ENCODE data around the gene GPR84. TPM values are rescaled to one million over a fixed set of nuclear protein-coding genes. Genes with fewer than 3 reads are reported as not detected.

The GPR84 gene
- total and polyA plus RNA-seq, 2 of the 8 experiments (the other 6 are each of a cell fraction or from before 2014, with no cell fraction given): 0.09 TPM; not detected in 1

- CTCF ChIA-PET (ENCODE audit: partially characterized antibody): interaction anchor here (0.6 to 12.3 kb wide), 53 partner anchors 8 to 1902 kb away, joined by 3 to 742 read pairs (median 5); partner anchors contain the start of genes ITGA5, NCKAP1L and ZNF385A
- peak in 1 of 2 experiments; percentile 98 for DNase-seq (ENCODE audit: low read depth in 1 of 2, low spot score in 2 of 2)
- H3K18ac ChIP-seq (ENCODE audit: extremely low read depth, low read length): no peak overlapping the region
- H3K36me3 ChIP-seq (ENCODE audit: control insufficient read depth in 2 of 4, insufficient read depth in 4 of 4, low read length in 3 of 4): peaks cover 10 to 27% (median 14%) of the 10 kb centered on the region in 4 experiments; a peak in 7 of 8 replicates
- H4K5ac ChIP-seq (ENCODE audit: insufficient read length, low read depth, low read length): no peak overlapping the region
- H3K4me1 ChIP-seq (replicated peaks in 1 of 4; ENCODE audit: control insufficient read depth in 3 of 4, insufficient read depth in 4 of 4, low read length in 3 of 4): no peaks in the 10 kb centered on the region
- H3K27ac ChIP-seq (ENCODE audit: low read depth, low read length): no peak overlapping the region
- no peaks in the 10 kb centered on the region for H3K9me3 ChIP-seq (ENCODE audit: insufficient read depth in 2 of 2, low read depth in 1 of 2, low read length in 1 of 2)
- H3K79me2 ChIP-seq (ENCODE audit: control insufficient read depth in 1 of 2, insufficient read depth in 2 of 2, low read length in 2 of 2): no peaks in the 10 kb centered on the region
- no peak overlapping the region for H3K4me2 ChIP-seq (ENCODE audit: insufficient read depth in 1 of 2, low read depth in 2 of 2, low read length in 2 of 2)
- no peak overlapping the region for H2BK15ac ChIP-seq (ENCODE audit: low read length)
- 72% methylated on average over 8 of the region's 8 CpGs; no CpG with 5 or more reads in 1 of the 2 experiments for WGBS, 2 experiments (ENCODE audit: extremely low coverage in 1 of 2, insufficient coverage in 1 of 2, insufficient read length in 1 of 2, insufficient replicate concordance in 2 of 2, low coverage in 1 of 2, low lambda C conversion rate in 2 of 2, missing lambda C conversion rate in 1 of 2)
- H3K56ac ChIP-seq (replicated peaks; ENCODE audit: insufficient read length, low read depth, low read length): no peak overlapping the region
- no peak overlapping the region for H2BK20ac ChIP-seq (ENCODE audit: low read length)
- no peak overlapping the region for H4K8ac ChIP-seq (ENCODE audit: extremely low read depth, insufficient read depth, low read length)
- no peaks in the 10 kb centered on the region for H3K79me1 ChIP-seq (ENCODE audit: low read depth, low read length)
- H2AK5ac ChIP-seq (ENCODE audit: low read depth, low read length): no peak overlapping the region
- no peak overlapping the region for H3K9ac ChIP-seq (replicated peaks in 1 of 4; ENCODE audit: extremely low read depth in 1 of 4, low read depth in 3 of 4, low read length in 3 of 4)
- POLR2A ChIA-PET (ENCODE audit: partially characterized antibody): interaction anchor here (0.6 to 2.1 kb wide), 12 partner anchors 12 to 119 kb away, joined by 3 to 10 read pairs (median 4); partner anchors contain the start of genes CBX5 and HNRNPA1
- no peak overlapping the region for H3K14ac ChIP-seq (ENCODE audit: insufficient read length)
- H3K23ac ChIP-seq (ENCODE audit: insufficient read length): no peak overlapping the region
- no peak overlapping the region for H2BK120ac ChIP-seq (replicated peaks; ENCODE audit: low read depth, low read length)
- TF ChIP-seq SIN3A (conservative IDR thresholded peaks at IDR 0.05 in 1 of 2, IDR thresholded peaks at IDR 0.05 in 1 of 2; ENCODE audit: low read depth in 1 of 2, low read length in 2 of 2) (0 out of 4 replicates have a peak, but pooled peaks of 1 of the 2 experiments have one; percentile 30), POLR2A (IDR thresholded peaks at IDR 0.05; ENCODE audit: control extremely low read depth in 1 of 2, low read depth in 2 of 2, low read length in 2 of 2) (no peak), RAD21 (IDR thresholded peaks at IDR 0.05 in 1 of 2, conservative IDR thresholded peaks at IDR 0.05 in 1 of 2; ENCODE audit: low read depth in 2 of 2, low read length in 2 of 2) (peak; percentile 96 to 97), CHD2 (IDR thresholded peaks at IDR 0.05; ENCODE audit: low read length) (0 out of 2 replicates have a peak, but pooled peaks have one; percentile 53), YY1 (IDR thresholded peaks at IDR 0.05; ENCODE audit: low read depth, low read length) (0 out of 2 replicates have a peak, but pooled peaks have one; percentile 18), GTF2F1 (IDR thresholded peaks at IDR 0.05; ENCODE audit: borderline replicate concordance, low read depth, low read length) (0 out of 2 replicates have a peak, but pooled peaks have one; percentile 16), CEBPB (IDR thresholded peaks at IDR 0.05; ENCODE audit: low read depth, low read length) (no peak)
- TF ChIP-seq, protein P1, sequence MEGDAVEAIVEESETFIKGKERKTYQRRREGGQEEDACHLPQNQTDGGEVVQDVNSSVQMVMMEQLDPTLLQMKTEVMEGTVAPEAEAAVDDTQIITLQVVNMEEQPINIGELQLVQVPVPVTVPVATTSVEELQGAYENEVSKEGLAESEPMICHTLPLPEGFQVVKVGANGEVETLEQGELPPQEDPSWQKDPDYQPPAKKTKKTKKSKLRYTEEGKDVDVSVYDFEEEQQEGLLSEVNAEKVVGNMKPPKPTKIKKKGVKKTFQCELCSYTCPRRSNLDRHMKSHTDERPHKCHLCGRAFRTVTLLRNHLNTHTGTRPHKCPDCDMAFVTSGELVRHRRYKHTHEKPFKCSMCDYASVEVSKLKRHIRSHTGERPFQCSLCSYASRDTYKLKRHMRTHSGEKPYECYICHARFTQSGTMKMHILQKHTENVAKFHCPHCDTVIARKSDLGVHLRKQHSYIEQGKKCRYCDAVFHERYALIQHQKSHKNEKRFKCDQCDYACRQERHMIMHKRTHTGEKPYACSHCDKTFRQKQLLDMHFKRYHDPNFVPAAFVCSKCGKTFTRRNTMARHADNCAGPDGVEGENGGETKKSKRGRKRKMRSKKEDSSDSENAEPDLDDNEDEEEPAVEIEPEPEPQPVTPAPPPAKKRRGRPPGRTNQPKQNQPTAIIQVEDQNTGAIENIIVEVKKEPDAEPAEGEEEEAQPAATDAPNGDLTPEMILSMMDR (IDR thresholded peaks at IDR 0.05; ENCODE audit: control extremely low read depth in 1 of 3, insufficient read depth in 1 of 3, low read depth in 1 of 3, low read length in 3 of 3): peak; percentile 97 to 100 (median 99)
- H3K23me2 ChIP-seq (ENCODE audit: low read depth, low read length): no peaks in the 10 kb centered on the region
- no peak overlapping the region for H2BK5ac ChIP-seq (ENCODE audit: low read depth, low read length)
- H2BK12ac ChIP-seq (ENCODE audit: low read depth, low read length): no peak overlapping the region
- no peak overlapping the region for H3K4ac ChIP-seq (replicated peaks; ENCODE audit: insufficient read length, low read depth, low read length)
- H4K20me1 ChIP-seq (replicated peaks in 1 of 2; ENCODE audit: control insufficient read depth in 1 of 2, insufficient read depth in 2 of 2, low read length in 2 of 2): peaks cover 0 to 2% of the 10 kb centered on the region in 2 experiments
- H4K91ac ChIP-seq (replicated peaks; ENCODE audit: insufficient read length, low read length): no peak overlapping the region
- no peak overlapping the region for H3K4me3 ChIP-seq (ENCODE audit: extremely low read depth in 1 of 4, insufficient read depth in 2 of 4, low read depth in 3 of 4, low read length in 4 of 4)
- no peaks in the 10 kb centered on the region for H3K27me3 ChIP-seq (replicated peaks in 1 of 4; ENCODE audit: control insufficient read depth in 3 of 4, extremely low read depth in 1 of 4, insufficient read depth in 3 of 4, low read length in 3 of 4)
- peak; percentile 83 for FAIRE-seq
- no peak overlapping the region for H2AFZ ChIP-seq (ENCODE audit: low read length)
These were observed 34.9 kb upstream of the GPR84 start for GRCh38 chr12:54398995-54399793.

Measured in H1 (cell line).